NCI-H128 (cell line): ENCODE results near the gene ST3GAL3.

Experiments
- DNase-seq: peaks from one replicate; lab custom pipeline; 2025; ENCODE audit not compliant: unreplicated experiment; lab: John Stamatoyannopoulos, UW

Gene ST3GAL3

GRCh38 chr1:43958351-43959255, 251.3 kb downstream of the ST3GAL3 start:
- DNase-seq = no peak

DNA sequence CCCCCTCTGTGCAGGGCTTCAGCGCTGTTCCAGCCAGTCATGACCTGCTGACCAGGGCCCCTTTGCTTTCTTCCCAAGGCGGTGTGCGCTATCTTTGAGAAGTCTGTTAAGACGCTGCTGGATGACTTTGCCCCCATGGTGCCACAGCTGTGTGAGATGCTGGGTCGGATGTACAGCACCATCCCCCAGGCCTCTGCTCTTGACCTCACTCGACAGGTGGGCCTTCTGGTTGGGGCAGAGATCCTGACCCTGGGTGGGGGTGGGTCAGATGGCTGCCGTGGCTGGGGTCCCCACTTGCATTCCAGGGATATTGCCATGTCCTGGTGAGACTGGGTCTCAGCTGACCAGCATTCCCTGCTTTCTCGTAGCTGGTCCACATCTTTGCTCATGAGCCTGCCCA, 253.5 kb downstream of the ST3GAL3 start:
- no peak for DNase-seq

DNA sequence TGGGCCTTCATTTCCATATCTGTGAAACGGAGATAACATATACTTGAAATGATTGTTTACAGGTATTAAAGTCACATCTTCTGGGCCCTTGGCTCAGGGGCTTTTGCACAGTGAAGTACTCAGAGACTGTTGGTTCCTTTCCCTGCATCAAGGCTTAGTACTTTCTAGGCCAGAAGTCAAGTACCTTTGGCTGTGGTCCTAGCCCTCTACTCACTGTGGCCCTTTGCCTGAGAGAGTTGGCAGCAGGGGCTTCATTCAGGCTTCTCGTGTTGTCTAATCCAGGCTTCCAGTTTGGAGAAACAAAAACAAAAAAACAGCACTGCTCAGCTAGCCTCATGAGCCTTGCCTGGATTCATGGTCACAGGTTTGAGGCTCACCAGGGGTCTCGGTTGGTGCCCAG, 254.4 kb downstream of the ST3GAL3 start:
- DNase-seq = no peak

DNA sequence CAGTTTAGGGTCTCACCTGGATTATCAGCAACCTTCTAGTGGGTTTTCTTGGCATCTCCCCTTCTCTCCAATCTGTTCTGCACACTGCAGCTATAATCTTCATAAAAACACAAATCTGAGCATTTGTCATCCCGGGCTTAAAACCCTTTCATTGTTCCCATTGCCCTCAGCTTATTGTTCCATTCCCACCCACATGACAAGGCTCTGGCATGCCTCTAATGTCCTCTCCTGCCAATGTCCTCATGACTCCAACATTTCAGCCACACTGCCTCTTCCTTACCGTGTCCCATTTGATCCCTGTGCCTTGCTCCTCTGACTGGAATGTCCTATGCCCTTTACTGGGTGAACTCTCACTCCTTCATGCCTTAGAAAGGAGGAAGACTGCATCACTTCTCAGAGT, 255.0 kb downstream of the ST3GAL3 start:
- DNase-seq = no peak

GRCh38 chr1:43963006-43963405, 255.7 kb downstream of the ST3GAL3 start:
- no peak for DNase-seq

DNA sequence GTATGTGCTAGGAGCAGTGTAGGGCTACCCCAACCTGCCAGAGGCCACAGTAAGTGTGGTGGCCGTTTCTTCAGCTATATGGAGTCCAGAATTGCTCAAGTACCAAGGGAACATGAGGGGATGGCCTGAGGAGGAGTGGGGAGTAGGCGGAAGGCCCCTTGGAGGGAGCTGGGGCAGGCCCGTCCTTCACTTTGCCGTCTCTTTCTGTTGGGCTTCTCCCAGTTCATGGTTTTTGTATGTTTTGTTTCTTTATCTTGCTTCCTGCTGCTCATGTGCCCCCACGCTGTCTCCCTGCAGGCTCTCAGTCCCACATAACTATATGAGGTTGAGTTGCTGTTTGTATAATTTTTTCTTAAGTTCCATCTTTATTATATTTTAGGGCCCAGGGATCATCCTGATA, 256.6 kb downstream of the ST3GAL3 start:
- no peak for DNase-seq

DNA sequence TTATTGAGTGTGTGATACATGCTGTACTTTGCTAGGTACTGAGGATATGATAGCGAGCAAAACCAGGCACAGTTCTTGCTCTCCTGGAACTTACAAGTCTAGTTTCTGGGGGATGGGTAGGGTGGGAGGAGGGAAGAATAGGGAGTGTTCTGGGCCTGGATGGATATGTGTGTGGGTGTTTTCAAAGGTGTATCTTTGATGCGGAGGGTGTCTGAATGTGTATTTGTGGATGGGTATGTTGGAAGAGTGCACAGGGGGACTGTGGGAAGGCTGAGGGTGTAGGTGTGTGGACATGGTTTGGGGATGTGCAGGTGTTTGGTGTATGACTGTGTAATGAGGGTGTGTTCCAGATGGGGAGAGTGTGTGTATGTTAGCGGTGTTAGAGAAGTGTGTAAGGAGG, 258.0 kb downstream of the ST3GAL3 start:
- no peak for DNase-seq

GRCh38 chr1:43968348-43968948, 261.1 kb downstream of the ST3GAL3 start:
- no peak for DNase-seq

- DNase-seq = no peak
Measured at GRCh38 chr1:43969416-43969745, 262.0 kb downstream of the ST3GAL3 start.

GRCh38 chr1:43969746-43970466, 262.6 kb downstream of the ST3GAL3 start, which contains the start of gene DPH2:
DPH2 (plus strand) TSS chr1:43970010; CDS start chr1:43970176, 166 bp downstream.
- DNase-seq = peak; percentile 92

- DNase-seq = no peak
Measured at GRCh38 chr1:43970502-43970901, 263.2 kb downstream of the ST3GAL3 start.

DNA sequence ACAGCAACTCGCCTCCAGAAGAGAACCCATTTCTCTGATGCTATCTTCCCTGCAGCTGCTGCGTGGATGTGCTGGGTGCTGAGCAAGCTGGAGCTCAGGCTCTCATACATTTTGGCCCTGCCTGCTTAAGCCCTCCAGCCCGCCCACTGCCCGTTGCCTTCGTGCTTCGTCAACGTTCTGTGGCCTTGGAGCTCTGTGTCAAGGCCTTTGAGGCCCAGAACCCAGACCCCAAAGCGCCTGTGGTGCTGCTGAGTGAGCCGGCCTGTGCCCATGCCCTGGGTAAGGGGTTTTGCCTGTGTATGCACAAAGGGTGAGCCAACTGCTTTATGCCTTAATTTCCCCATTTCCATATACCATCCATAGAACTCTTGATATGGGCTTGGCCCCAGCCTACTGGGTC, 263.6 kb downstream of the ST3GAL3 start:
- DNase-seq = no peak

DNA sequence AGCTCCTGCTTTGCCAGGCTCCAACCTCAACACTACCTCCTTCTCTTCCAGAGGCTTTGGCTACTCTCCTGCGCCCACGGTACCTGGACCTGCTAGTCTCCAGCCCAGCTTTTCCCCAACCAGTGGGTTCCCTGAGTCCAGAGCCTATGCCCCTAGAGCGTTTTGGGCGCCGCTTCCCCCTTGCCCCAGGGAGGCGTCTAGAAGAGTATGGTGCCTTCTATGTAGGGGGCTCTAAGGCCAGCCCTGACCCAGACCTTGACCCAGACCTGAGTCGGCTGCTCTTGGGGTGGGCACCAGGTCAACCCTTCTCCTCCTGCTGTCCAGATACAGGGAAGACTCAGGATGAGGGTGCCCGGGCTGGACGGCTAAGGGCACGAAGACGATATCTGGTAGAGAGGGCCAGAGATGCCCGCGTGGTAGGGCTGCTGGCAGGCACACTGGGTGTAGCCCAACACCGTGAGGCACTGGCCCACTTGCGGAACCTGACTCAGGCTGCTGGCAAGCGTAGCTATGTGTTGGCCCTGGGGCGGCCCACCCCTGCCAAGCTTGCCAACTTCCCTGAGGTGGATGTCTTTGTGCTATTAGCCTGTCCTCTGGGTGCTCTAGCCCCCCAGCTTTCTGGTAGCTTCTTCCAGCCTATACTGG, 264.1 kb downstream of the ST3GAL3 start:
- DNase-seq = no peak

DNA sequence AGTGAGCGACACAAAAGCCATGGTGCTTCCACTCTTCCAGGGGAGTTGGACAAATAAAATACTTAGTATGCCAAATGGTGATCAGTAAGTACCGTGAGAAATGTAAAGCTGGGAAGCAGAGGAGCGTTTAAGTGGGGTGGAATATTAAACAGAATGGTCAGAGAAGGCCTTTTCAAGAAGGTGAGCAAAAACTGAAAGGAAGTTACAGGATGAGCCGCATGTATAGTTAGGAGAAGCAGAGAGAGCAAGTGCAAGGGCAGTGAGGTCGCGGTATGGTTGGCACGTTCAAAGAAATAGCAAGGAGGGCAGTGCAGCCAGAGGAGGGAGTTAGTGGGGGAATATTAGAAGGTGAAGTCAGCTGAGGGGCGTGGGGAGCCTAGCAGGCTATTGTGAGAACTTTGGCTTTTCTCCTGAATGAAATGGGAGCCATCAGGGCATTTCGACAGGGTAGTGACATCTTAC, 266.7 kb downstream of the ST3GAL3 start:
- no peak for DNase-seq

DNA sequence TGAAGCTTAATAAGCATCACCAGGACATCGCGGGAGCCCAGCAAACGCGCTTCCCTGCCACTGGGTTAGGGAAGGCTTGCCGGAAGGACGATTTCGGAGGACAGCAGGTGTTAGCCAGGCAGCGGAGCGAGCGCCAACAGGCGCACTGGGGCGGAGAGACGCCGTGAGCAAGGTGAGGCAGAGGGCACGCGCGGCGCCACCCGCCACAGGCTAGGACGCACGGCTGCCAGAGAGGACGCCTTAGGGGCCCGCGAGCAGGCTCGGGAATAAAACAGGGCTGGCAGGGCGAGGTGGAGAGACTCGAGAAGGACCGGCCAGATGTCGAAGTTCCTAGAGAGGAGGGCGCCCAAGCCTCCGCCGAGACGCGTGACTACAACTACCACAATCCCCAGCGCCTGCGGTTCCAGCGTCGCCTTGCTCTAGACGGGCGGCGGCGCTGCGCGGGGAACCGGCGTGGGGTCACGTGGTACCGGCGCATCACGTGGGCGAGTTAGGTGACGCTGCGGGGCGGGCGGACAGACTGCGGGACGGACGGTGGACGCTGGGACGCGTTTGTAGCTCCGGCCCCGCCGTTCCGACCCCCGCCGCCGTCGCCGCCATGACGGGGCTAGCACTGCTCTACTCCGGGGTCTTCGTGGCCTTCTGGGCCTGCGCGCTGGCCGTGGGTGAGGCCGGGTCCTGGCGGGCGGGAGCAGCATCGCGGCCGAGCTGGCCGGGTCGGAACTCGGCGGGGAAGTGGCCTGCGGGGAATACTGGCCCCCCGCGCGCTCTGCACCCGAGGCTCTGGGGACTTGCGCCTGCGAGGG, 267.3 kb downstream of the ST3GAL3 start, which contains the start of gene ATP6V0B:
TSS of gene ATP6V0B (plus strand) at position 518 of the 806 bp plus-strand sequence. CDS start at position 599, 81 bp downstream.
- peak; percentile 91 for DNase-seq

DNA sequence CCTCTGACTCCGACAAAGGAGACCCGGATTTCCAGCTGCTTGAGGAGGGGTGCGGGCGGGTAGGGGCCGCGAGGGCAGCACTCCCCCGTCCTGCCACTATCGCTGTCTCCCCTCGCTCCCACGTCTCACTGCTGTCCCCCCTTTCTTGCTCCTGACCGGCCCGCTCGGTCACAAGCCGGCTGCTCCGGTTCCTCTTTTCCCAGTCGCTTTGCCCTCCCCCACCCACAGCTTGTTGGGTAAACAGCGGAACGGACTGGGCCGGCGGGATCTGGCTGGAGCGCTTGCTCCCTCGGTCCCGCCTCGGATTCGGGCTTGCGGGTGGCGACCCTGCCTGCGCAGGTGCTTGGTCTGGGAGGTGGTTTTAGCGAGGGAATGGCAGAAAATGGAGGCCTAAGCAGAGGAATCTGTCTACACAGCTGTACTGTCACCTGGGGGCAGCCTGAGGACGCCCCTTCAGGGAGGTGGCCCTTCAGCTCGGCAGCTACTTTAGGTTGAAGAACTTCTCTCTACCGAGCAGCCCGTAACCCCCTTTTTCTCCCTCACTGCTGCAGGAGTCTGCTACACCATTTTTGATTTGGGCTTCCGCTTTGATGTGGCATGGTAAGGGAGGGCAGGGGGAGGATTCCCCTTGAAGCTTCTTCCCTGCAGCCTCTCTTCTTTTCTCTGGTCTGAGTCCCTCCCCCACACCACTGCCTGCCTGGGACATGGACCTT, 268.1 kb downstream of the ST3GAL3 start:
- no peak for DNase-seq

DNA sequence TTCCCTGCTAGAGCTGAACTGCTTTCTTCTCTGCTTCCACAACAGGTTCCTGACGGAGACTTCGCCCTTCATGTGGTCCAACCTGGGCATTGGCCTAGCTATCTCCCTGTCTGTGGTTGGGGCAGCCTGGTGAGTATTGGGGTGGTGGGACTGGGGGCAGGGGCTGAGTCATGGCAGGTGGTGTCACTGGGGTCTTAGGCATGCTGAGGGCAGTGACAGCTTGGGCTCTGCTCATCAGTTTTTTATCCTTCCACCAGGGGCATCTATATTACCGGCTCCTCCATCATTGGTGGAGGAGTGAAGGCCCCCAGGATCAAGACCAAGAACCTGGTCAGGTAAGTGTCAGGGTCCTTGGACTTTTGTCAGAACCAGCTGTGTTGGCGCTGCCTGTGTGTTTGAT, 268.7 kb downstream of the ST3GAL3 start:
- DNase-seq = no peak

DNA sequence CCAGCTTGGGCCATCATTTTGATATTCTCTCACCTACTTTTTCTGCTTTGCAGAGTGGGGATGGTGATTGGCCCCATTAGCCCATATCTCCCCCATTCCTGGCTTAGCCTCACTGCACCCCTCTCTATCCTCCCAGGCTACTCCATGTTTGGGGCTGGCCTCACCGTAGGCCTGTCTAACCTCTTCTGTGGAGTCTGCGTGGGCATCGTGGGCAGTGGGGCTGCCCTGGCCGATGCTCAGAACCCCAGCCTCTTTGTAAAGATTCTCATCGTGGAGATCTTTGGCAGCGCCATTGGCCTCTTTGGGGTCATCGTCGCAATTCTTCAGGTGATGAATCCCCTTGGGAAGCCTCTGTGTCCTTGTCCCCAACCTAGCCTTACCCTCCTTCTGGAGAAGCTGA, 269.6 kb downstream of the ST3GAL3 start:
- DNase-seq = no peak

GRCh38 chr1:43977376-43978263, 270.3 kb downstream of the ST3GAL3 start:
- DNase-seq = no peak
